Measurements from ENCODE around the gene WFDC10A.

GRCh38 chr20:45583502-45583901 lies 46.0 kb upstream of the WFDC10A start:
- TF ChIP-seq CTCF (IDR thresholded peaks at IDR 0.05; ENCODE audit: insufficient read depth, low read length) (no peak), REST (IDR thresholded peaks at IDR 0.05; ENCODE audit: insufficient replicate concordance, low read depth) (no peak), POLR2AphosphoS5 (IDR thresholded peaks at IDR 0.05; ENCODE audit: low read depth) (no peak), GABPA (IDR thresholded peaks at IDR 0.05; ENCODE audit: low read depth) (no peak)
